Measurements from ENCODE around the gene CCDC39.
"Not testable (repeated sequence)": the region's sequence is repeated elsewhere in the genome, so short reads cannot be mapped to it uniquely, and the experiment has no call there.

The CCDC39 gene

GRCh38 chr3:180619723-180620122 is 59.6 kb downstream of the CCDC39 start:
- no peak for DNase-seq (ENCODE audit: low spot score)

GRCh38 chr3:180618563-180618962 is 60.7 kb downstream of the CCDC39 start:
- not testable (repeated sequence) for DNase-seq (ENCODE audit: low spot score)

GRCh38 chr3:180617049-180617448 is 62.2 kb downstream of the CCDC39 start:
- no peak for DNase-seq (ENCODE audit: low spot score)

- DNase-seq (ENCODE audit: low spot score) = no peak
Observed at GRCh38 chr3:180615954-180616353, 63.3 kb downstream of the CCDC39 start.

- no peak for DNase-seq (ENCODE audit: low spot score)
Observed at GRCh38 chr3:180612364-180612763, 66.9 kb downstream of the CCDC39 start.

- no peak for DNase-seq (ENCODE audit: low spot score)
Observed at GRCh38 chr3:180611006-180611405, 68.3 kb downstream of the CCDC39 start.

- peak; percentile 94 for DNase-seq (ENCODE audit: low spot score)
Observed at GRCh38 chr3:180601688-180602666, 77.3 kb downstream of the CCDC39 start, which contains the start of gene TTC14. Gene TTC14, plus strand, starts transcription at chr3:180602163. Its CDS starts 99 bp downstream, at chr3:180602262.

- no peak for DNase-seq (ENCODE audit: low spot score)
Observed at GRCh38 chr3:180600473-180600872, 78.8 kb downstream of the CCDC39 start.

GRCh38 chr3:180595559-180595935 is 83.7 kb downstream of the CCDC39 start:
- DNase-seq (ENCODE audit: low spot score) = no peak

- DNase-seq (ENCODE audit: low spot score) = no peak
Observed at GRCh38 chr3:180594631-180595558, 84.4 kb downstream of the CCDC39 start.

GRCh38 chr3:180593631-180594030 is 85.7 kb downstream of the CCDC39 start:
- not testable (repeated sequence) for DNase-seq (ENCODE audit: low spot score)

GRCh38 chr3:180590396-180590795 is 88.9 kb downstream of the CCDC39 start:
- no peak for DNase-seq (ENCODE audit: low spot score)

GRCh38 chr3:180580934-180581333 is 98.4 kb downstream of the CCDC39 start:
- no peak for DNase-seq (ENCODE audit: low spot score)

- no peak for DNase-seq (ENCODE audit: low spot score)
Observed at GRCh38 chr3:180575571-180575970, 103.7 kb downstream of the CCDC39 start.

- no peak for DNase-seq (ENCODE audit: low spot score)
Observed at GRCh38 chr3:180571831-180572598, 107.3 kb downstream of the CCDC39 start.

GRCh38 chr3:180570238-180570637 is 109.1 kb downstream of the CCDC39 start:
- no peak for DNase-seq (ENCODE audit: low spot score)

GRCh38 chr3:180564676-180565075 is 114.6 kb downstream of the CCDC39 start:
- no peak for DNase-seq (ENCODE audit: low spot score)

Data from iPS-NIHi11 (cell line).